ENCODE results near the gene CPLX1. TPM values are rescaled to one million over a fixed set of nuclear protein-coding genes. Genes with fewer than 3 reads are reported as not detected.
A peak's percentile ranks its signal among the peaks of the same experiment; 100 is the strongest.
"Not testable (repeated sequence)": the region's sequence is repeated elsewhere in the genome, so short reads cannot be mapped to it uniquely, and the experiment has no call there.

CPLX1 gene
- total and polyA plus RNA-seq, 12 donors = 1.5 to 10.8 (median 2.3) TPM

GRCh38 chr4:813900-814299 is 12.0 kb downstream of the CPLX1 start:
- Histone ChIP-seq H3K4me1 (peaks cover 0 to 2% (median 0%) of the 10 kb centered on the region in 9 donors), H3K27me3 (peaks cover 0 to 72% (median 55%) of the 10 kb centered on the region in 7 donors), H3K27ac (no peak overlapping the region), H3K4me3 (no peak overlapping the region), H3K36me3 (no peaks in the 10 kb centered on the region), H3K9me3 (no peaks in the 10 kb centered on the region)
- peak in 1 of 8 donors; percentile 31 for ATAC-seq
- 51 to 60% methylated on average over 10 of the region's 10 CpGs for WGBS, 2 donors
- DNase-seq = no peak
- TF ChIP-seq CTCF (IDR thresholded peaks at IDR 0.05) = peak in 3 of 9 donors; percentile 7 to 17 (median 12)
- intact Hi-C loops (cut with DNase I) = no loop called here

GRCh38 chr4:808860-809570 is 16.9 kb downstream of the CPLX1 start:
- peaks cover 0 to 41% (median 33%) of the 10 kb centered on the region in 7 donors for H3K27me3 ChIP-seq
- no peak for TF ChIP-seq CTCF (IDR thresholded peaks at IDR 0.05)
- H3K9me3 ChIP-seq = peaks cover 0 to 4% (median 0%) of the 10 kb centered on the region in 11 donors
- DNase-seq = no peak
- peak in 2 of 8 donors; percentile 12 to 38 for ATAC-seq
- H3K36me3 ChIP-seq = no peaks in the 10 kb centered on the region
- no peak overlapping the region for H3K27ac ChIP-seq
- 66 to 69% methylated on average over 30 of the region's 30 CpGs for WGBS, 2 donors
- H3K4me3 ChIP-seq = no peak overlapping the region
- intact Hi-C loops (cut with DNase I) = loop anchor here in 1 of 10 donors (5.0 kb wide), 1 partner anchor 1108 kb away; no protein-coding TSS in a partner anchor
- H3K4me1 ChIP-seq = peaks cover 0 to 2% (median 0%) of the 10 kb centered on the region in 9 donors

- no peak overlapping the region for H3K4me3 ChIP-seq
- ATAC-seq = no peak
- intact Hi-C loops (cut with DNase I) = loop anchor here in 1 of 10 donors (5.0 kb wide), 1 partner anchor 1110 kb away; no protein-coding TSS in a partner anchor
- no peaks in the 10 kb centered on the region for H3K36me3 ChIP-seq
- TF ChIP-seq CTCF (IDR thresholded peaks at IDR 0.05) = no peak
- H3K4me1 ChIP-seq = peaks cover 0 to 2% (median 0%) of the 10 kb centered on the region in 9 donors
- WGBS, 2 donors = 81 to 83% methylated on average over 5 of the region's 5 CpGs
- no peak overlapping the region for H3K27ac ChIP-seq
- peaks cover 0 to 4% (median 0%) of the 10 kb centered on the region in 11 donors for H3K9me3 ChIP-seq
- H3K27me3 ChIP-seq = peaks cover 0 to 32% (median 21%) of the 10 kb centered on the region in 7 donors
- no peak for DNase-seq
Observed at GRCh38 chr4:807792-808191, 18.1 kb downstream of the CPLX1 start.

GRCh38 chr4:806979-807378 is 18.9 kb downstream of the CPLX1 start:
- intact Hi-C loops (cut with DNase I) = loop anchor here in 1 of 10 donors (5.0 kb wide), 1 partner anchor 1110 kb away; no protein-coding TSS in a partner anchor
- H3K4me1 ChIP-seq, ATAC-seq, DNase-seq, H3K4me3 ChIP-seq, H3K27ac ChIP-seq, H3K36me3 ChIP-seq, H3K9me3 ChIP-seq: not testable (repeated sequence)
- WGBS, 2 donors = 87 to 92% methylated on average over 4 of the region's 4 CpGs
- peaks cover 0 to 26% (median 15%) of the 10 kb centered on the region in 7 donors for H3K27me3 ChIP-seq

All from heart right ventricle (tissue), 16 donors.